Measurements from ENCODE around the gene EPX.

The EPX gene

GRCh38 chr17:58235821-58236220 lies 43.3 kb downstream of the EPX start:
- Histone ChIP-seq H3K27ac (ENCODE audit: extremely low read depth, low read depth, low read length) (no peak overlapping the region), H3K4me3 (ENCODE audit: low read depth, low read length) (no peak overlapping the region), H3K36me3 (ENCODE audit: control insufficient read depth in 2 of 2, insufficient read depth in 1 of 2, low read length in 2 of 2) (no peaks in the 10 kb centered on the region), H3K4me1 (ENCODE audit: control insufficient read depth, insufficient read depth, low read length) (no peaks in the 10 kb centered on the region; the same call in 1 of the 2 replicates), H3K9me3 (ENCODE audit: control insufficient read depth, insufficient read depth, low read depth, low read length) (no peaks in the 10 kb centered on the region)
- ChIA-PET POLR2A (no interaction called here), CTCF (interaction anchor here (0.7 to 4.4 kb wide), 4 partner anchors 13 to 534 kb away, joined by 3 to 32 read pairs (median 4); no protein-coding TSS in a partner anchor)
- no peak for TF ChIP-seq WT1 (tag by site-specific recombination; IDR thresholded peaks at IDR 0.05)
- no peak for TF ChIP-seq SCRT1 (tag by site-specific recombination; IDR thresholded peaks at IDR 0.05; ENCODE audit: borderline replicate concordance)

GRCh38 chr17:58236394-58236793 lies 43.9 kb downstream of the EPX start:
- Histone ChIP-seq H3K9me3 (ENCODE audit: control insufficient read depth, insufficient read depth, low read depth, low read length) (no peaks in the 10 kb centered on the region), H3K4me1 (ENCODE audit: control insufficient read depth, insufficient read depth, low read length) (no peaks in the 10 kb centered on the region; the same call in 1 of the 2 replicates), H3K4me3 (ENCODE audit: low read depth, low read length) (no peak overlapping the region), H3K27ac (ENCODE audit: extremely low read depth, low read depth, low read length) (no peak overlapping the region), H3K36me3 (ENCODE audit: control insufficient read depth in 2 of 2, insufficient read depth in 1 of 2, low read length in 2 of 2) (no peaks in the 10 kb centered on the region)
- TF ChIP-seq FEZF1 (tag by site-specific recombination; IDR thresholded peaks at IDR 0.05) (0 out of 2 replicates have a peak, but pooled peaks have one; percentile 22), ZNF112 (tag by site-specific recombination; IDR thresholded peaks at IDR 0.05) (no peak), PRDM1 (tag by site-specific recombination; IDR thresholded peaks at IDR 0.05) (peak; percentile 60), ZNF155 (tag by site-specific recombination; IDR thresholded peaks at IDR 0.05) (no peak), ZFHX2 (tag by site-specific recombination; conservative IDR thresholded peaks at IDR 0.05) (peak; percentile 66)
- CTCF ChIA-PET: interaction anchor here (0.6 to 4.4 kb wide), 7 partner anchors 12 to 114 kb away, joined by 3 to 32 read pairs (median 4); partner anchors contain the start of gene MKS1
- POLR2A ChIA-PET: no interaction called here

DNA sequence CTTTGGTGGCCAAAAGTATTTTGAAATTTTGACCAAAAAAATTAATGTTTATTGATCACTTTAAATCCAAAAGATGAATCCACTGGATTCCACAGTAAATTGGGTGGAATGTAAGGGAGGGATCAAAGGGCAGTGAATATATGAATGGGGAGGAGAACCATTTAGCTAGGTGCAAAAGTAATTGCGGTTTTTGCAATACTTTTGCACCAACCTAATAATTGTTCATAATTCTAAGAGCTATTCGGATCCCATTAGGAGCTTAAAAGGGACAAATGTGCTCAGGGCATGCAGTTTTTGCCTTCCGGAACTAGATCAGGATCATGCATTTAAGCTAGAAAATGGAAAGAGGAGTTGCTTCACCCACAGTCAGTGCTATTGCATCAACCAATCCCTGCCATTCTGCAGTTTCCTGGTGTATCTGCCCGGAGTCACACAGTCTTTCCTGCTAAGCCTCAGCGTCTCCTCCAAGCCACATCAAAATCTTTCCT lies 45.7 kb downstream of the EPX start, which contains the start of gene LPO:
TSS of gene LPO (plus strand) at position 438 of the 488 bp plus-strand sequence. CDS start 4,396 bp downstream, outside the sequence.
- ChIA-PET CTCF (interaction anchor here (0.9 to 4.4 kb wide), 6 partner anchors 8 to 60 kb away, joined by 3 to 32 read pairs (median 4); no protein-coding TSS in a partner anchor), POLR2A (no interaction called here)
- Histone ChIP-seq H3K9me3 (ENCODE audit: control insufficient read depth, insufficient read depth, low read depth, low read length) (no peaks in the 10 kb centered on the region), H3K4me1 (ENCODE audit: control insufficient read depth, insufficient read depth, low read length) (no peaks in the 10 kb centered on the region; the same call in 1 of the 2 replicates), H3K4me3 (ENCODE audit: low read depth, low read length) (no peak within 1 kb of the TSS), H3K36me3 (ENCODE audit: control insufficient read depth in 2 of 2, insufficient read depth in 1 of 2, low read length in 2 of 2) (no peaks in the 10 kb centered on the region), H3K27ac (ENCODE audit: extremely low read depth, low read depth, low read length) (no peak within 1 kb of the TSS)
- TF ChIP-seq, protein P1, sequence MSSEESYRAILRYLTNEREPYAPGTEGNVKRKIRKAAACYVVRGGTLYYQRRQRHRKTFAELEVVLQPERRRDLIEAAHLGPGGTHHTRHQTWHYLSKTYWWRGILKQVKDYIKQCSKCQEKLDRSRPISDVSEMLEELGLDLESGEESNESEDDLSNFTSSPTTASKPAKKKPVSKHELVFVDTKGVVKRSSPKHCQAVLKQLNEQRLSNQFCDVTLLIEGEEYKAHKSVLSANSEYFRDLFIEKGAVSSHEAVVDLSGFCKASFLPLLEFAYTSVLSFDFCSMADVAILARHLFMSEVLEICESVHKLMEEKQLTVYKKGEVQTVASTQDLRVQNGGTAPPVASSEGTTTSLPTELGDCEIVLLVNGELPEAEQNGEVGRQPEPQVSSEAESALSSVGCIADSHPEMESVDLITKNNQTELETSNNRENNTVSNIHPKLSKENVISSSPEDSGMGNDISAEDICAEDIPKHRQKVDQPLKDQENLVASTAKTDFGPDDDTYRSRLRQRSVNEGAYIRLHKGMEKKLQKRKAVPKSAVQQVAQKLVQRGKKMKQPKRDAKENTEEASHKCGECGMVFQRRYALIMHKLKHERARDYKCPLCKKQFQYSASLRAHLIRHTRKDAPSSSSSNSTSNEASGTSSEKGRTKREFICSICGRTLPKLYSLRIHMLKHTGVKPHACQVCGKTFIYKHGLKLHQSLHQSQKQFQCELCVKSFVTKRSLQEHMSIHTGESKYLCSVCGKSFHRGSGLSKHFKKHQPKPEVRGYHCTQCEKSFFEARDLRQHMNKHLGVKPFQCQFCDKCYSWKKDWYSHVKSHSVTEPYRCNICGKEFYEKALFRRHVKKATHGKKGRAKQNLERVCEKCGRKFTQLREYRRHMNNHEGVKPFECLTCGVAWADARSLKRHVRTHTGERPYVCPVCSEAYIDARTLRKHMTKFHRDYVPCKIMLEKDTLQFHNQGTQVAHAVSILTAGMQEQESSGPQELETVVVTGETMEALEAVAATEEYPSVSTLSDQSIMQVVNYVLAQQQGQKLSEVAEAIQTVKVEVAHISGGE (tag by site-specific recombination; conservative IDR thresholded peaks at IDR 0.05; ENCODE audit: low read depth): no peak
- TF ChIP-seq, protein P2, sequence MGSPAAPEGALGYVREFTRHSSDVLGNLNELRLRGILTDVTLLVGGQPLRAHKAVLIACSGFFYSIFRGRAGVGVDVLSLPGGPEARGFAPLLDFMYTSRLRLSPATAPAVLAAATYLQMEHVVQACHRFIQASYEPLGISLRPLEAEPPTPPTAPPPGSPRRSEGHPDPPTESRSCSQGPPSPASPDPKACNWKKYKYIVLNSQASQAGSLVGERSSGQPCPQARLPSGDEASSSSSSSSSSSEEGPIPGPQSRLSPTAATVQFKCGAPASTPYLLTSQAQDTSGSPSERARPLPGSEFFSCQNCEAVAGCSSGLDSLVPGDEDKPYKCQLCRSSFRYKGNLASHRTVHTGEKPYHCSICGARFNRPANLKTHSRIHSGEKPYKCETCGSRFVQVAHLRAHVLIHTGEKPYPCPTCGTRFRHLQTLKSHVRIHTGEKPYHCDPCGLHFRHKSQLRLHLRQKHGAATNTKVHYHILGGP (tag by site-specific recombination; IDR thresholded peaks at IDR 0.05): no peak
- TF ChIP-seq ZBTB17 (tag by site-specific recombination; IDR thresholded peaks at IDR 0.05): no peak
- no peak for TF ChIP-seq ZNF112 (tag by site-specific recombination; IDR thresholded peaks at IDR 0.05)
- no peak for TF ChIP-seq ZNF621 (tag by site-specific recombination; IDR thresholded peaks at IDR 0.05)
- TF ChIP-seq ZNF426 (tag by site-specific recombination; IDR thresholded peaks at IDR 0.05): no peak
- no peak for TF ChIP-seq ZNF324 (tag by site-specific recombination; IDR thresholded peaks at IDR 0.05)
- no peak for TF ChIP-seq ZNF513 (tag by site-specific recombination; IDR thresholded peaks at IDR 0.05)
- no peak for TF ChIP-seq ZNF140 (tag by site-specific recombination; IDR thresholded peaks at IDR 0.05)
